ENCODE measurements around the gene ZNF829.

DNA sequence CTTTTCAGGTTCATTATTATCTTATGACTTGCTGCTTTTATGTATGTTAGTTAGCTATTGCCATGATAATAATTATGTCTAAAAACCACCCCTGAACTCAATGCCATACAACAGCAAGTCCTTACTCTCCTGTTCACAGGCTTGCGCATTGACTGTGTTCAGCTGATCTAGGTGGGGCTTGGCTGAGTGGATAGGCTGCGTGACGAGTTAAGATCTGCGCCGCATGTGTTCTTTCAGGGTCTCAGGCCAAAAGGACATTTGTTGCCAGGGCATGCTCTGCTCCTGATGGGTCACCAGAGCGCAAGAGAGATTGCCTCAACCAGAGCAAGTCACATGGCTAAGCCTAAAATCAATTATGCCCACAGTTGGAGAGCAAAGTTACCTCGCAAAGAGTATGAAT is 900 bp upstream of the ZNF829 start:
- TF ChIP-seq POLR2A (IDR thresholded peaks at IDR 0.05; ENCODE audit: low read depth, low read length) (no peak), POLR2AphosphoS5 (IDR thresholded peaks at IDR 0.05; ENCODE audit: low read depth, low read length) (no peak), TAF1 (IDR thresholded peaks at IDR 0.05; ENCODE audit: borderline replicate concordance, low read depth, low read length) (no peak)

Measured in GM12892 (cell line).